GM21576 (cell line): ENCODE measurements around the gene CNPPD1.

ENCODE experiments used
- ATAC-seq: cut with Tn5 transposase; IDR thresholded peaks from one replicate; pipeline ENCODE4 v1.9.1; 2021; ENCODE audit warnings: mild to moderate bottlenecking, moderate library complexity; ENCODE audit not compliant: unreplicated experiment

CNPPD1 gene

GRCh38 chr2:219163156-219163555, 13.6 kb downstream of the CNPPD1 start:
- no peak for ATAC-seq

- no peak for ATAC-seq
Observed at GRCh38 chr2:219161097-219161496, 15.6 kb downstream of the CNPPD1 start.

- ATAC-seq: peak; percentile 82
Observed at GRCh38 chr2:219160186-219161017, 16.3 kb downstream of the CNPPD1 start, which contains the start of gene NHEJ1. Gene NHEJ1 (minus strand): TSS chr2:219160815. CDS start chr2:219158362, 2,453 bp downstream.

DNA sequence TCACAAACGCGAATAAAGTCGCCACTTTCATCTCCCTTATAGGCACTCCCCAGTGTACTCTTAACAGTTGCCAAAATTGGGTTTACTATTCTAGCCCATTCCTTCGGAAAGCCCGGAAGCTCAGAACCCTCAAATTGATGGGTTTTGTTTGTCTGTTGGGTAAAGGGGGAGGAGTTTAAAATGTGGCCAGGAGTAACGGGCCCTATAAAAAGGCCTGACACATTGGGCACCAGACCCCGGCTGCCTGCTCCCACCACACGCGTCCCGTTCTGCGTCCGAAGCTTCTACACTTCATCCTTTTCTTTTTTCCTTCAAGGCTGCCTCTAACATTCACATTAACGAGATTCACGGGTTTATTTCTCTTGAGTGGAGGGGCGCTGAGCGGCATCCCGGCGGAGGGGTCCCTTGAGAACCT, 16.9 kb downstream of the CNPPD1 start:
- peak; percentile 1 for ATAC-seq

- no peak for ATAC-seq
Observed at GRCh38 chr2:219158586-219158985, 18.1 kb downstream of the CNPPD1 start.

GRCh38 chr2:219158025-219158424, 18.7 kb downstream of the CNPPD1 start:
- ATAC-seq: no peak

DNA sequence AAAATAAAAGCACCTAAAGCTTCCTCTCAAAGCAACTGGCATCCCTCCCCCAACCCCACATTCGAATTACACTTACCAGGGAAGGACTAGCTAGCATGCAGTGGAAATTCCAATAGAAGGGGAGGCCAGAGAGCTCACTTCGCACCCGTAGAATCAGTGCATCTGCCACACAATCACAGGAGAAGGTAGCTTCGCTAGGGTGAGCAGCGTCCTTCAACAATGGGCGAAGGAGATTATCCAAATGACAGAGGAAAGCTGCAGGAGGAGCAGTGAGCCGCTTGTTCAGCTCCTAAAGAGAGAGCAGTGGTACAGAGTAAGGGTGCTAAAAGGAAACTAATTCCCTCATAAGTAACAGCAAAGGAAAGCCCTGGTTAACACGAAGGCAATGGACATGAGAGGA, 19.3 kb downstream of the CNPPD1 start:
- ATAC-seq: no peak

DNA sequence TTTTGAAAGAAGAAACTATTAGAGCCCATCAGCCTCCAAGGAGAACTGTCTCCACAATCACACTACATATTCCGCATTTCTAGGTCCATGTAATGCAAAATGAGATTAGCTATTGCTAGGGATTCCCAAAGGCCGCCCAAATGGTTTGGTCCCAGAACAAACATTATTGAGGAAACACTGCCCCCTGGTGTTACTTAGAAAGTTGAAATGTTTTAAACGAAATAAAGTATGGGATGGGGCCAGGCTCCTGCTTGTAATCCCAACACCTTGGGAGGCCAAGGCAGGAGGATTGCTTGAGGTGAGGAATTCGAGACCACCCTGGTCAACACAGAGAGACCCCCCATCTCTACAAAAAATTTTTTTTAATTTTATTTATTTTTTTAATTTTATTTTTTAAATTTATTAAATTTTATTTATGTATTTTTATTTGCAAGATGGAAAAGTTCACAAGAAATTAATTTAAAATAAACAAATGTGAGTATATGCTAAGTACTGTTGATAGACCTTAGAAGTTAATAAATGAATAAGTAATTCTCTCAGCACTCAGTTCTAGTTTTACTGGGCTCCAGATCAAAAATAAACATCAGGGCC, 21.6 kb downstream of the CNPPD1 start:
- ATAC-seq: peak; percentile 46

GRCh38 chr2:219149667-219150066, 27.1 kb downstream of the CNPPD1 start:
- no peak for ATAC-seq

DNA sequence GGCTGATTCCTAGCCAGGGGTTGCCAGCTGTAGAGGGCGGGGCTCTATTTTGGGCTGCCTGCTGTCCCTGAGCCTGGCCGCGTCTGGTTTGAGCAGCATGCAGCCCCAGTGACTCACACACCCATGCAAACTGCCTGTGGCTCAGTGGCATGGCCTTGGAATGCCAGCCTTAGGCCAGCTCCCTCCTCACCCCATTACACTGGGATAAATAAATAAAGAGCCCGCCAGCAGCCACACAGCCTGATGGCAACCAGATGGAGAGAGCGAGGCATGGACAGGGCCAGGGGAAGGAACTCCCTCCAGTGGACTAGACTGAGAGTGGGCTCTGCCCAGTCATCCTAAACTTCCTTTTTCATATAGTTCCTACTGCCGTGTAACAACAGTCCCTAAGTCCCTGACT, 34.4 kb downstream of the CNPPD1 start:
- no peak for ATAC-seq

GRCh38 chr2:219140722-219141121, 36.0 kb downstream of the CNPPD1 start:
- no peak for ATAC-seq

DNA sequence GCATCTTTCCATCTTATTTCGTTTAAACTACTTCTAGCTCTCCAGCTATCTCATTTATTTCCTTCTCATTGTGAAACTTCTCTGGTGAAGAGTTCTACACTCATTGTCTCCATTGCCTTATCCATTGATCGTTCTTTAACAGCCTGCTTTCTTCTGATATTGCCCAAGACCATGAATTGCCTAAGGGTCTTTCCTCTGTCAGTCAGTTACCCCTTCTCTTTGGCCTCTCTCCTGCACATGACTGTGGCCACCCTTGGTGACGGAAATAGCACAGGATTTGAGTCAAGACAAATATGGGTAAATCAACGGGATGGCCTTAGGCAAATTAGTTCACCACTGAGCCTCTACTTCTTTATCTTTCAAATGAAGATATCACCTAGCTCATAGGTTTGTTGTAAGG, 42.7 kb downstream of the CNPPD1 start:
- ATAC-seq: no peak

- no peak for ATAC-seq
Observed at GRCh38 chr2:219131744-219132143, 45.0 kb downstream of the CNPPD1 start.

DNA sequence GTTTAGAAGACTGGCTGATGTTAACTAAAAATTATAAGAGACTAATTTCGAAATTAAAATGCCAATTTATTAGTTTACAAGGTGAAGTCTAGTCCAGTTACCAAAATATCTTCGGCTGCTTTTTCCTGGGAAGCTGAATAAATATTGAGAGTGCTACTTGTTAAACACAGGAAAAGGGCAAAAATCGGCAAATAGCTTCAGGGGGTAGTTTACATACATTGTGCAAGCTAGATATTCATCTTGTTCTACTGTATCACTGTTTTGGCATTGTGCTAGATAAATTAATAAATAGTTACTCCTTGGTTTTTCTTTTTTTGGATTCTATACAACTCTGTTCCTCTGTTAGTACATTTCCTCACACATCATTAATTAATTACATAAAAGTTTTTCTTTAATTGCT, 45.4 kb downstream of the CNPPD1 start:
- no peak for ATAC-seq

- ATAC-seq: no peak
Observed at GRCh38 chr2:219129589-219129988, 47.1 kb downstream of the CNPPD1 start.

DNA sequence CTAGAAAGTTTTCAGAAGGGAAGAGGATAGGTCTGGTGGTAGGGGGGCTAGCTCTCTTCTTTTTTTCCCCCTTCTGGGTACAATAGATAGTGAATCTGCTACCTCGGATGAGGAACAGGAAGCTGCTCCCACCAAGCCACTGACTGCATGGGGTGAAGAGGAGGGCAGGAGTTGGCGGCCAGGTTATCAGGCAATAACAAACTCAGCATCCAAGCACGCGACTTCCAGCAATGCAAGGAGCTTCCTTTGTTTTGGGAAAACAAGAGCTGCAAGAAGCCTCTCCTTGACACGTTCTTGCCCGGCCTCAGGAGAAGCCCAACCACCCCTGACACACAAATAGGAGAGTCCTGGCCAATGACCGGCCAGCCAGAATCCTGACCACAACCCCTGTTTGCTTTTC, 48.3 kb downstream of the CNPPD1 start:
- no peak for ATAC-seq

GRCh38 chr2:219127037-219127635, 49.6 kb downstream of the CNPPD1 start:
- no peak for ATAC-seq

DNA sequence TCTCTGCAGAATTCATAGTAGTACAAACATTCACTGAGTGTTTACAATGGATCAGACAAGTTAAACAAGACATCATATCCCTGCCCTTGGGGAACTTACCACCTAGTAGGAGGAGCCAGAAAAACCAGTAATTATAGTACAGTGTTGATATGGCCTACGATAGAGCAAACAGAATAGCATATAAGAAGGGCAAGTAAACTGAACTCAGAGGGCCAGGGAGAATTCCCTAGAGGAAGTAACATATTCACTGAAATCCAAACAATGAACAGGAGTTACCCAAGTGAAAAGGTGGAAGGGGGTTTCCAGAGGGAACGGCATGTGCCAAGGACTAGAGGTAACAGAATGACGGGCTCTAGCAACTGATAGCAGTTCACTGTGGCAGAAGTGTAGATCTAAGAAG, 50.2 kb downstream of the CNPPD1 start:
- ATAC-seq: no peak

DNA sequence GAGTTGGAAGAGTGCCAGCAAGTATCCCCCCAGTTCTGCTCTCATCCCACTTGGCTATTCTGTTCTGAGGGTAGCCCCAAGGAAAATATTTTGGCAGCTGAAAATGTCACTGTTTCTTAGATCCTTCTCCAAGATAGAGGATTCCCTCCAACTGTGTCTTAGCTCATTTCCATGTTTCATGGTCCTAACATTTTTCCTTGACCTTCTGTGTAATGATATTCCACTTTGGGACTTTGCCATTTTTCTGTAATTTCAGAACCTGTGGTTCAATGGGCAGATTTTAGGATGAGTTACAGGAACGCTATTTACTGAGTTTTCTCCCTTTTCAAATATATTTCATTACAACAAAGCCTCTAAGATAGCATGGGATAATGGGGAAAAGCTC, 50.8 kb downstream of the CNPPD1 start:
- no peak for ATAC-seq

DNA sequence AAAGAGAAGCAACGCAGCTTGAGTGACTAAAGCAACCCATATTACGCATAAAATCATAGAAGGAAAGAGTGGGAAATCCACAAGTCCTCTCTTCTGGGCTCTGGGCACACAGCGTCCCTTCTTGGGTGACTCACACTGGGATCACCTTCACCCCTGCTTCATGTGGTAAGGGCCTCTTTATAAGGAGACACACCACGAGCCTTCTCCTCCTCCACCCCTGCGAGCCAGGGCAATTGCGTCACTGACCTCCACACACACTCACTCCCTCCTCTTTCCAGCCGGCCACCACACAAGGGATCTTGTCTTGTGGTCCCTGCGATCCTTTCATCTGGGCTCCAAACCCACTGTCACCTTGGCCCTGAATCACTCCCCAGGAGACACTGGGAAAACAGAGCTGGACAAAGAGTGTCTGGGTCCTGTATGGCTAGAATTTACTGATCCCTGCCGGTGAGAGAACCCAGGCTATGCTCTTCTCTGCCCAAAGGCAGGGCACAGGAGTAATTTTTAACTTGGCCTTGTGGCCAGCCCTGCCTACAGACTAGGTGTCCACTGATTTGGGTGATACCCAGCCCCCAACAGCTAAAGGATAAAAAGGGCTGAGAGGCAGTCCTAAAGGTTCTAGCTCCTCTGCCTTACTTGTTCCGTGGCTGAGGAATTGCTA, 51.4 kb downstream of the CNPPD1 start:
- no peak for ATAC-seq

- no peak for ATAC-seq
Observed at GRCh38 chr2:219124381-219125110, 52.2 kb downstream of the CNPPD1 start.
